Activated T-cell treated with anti-CD3 and anti-CD28 coated beads for 1 hour (primary cell): Measurements from ENCODE around the gene ASGR2.
"Not testable (repeated sequence)": the region's sequence is repeated elsewhere in the genome, so short reads cannot be mapped to it uniquely, and the experiment has no call there.

ENCODE experiments used
- DNase-seq: peaks from one replicate; pipeline ENCODE4 v3.0.0-alpha.2; 2020; ENCODE audit warnings: low read depth

ASGR2 gene, protein sequence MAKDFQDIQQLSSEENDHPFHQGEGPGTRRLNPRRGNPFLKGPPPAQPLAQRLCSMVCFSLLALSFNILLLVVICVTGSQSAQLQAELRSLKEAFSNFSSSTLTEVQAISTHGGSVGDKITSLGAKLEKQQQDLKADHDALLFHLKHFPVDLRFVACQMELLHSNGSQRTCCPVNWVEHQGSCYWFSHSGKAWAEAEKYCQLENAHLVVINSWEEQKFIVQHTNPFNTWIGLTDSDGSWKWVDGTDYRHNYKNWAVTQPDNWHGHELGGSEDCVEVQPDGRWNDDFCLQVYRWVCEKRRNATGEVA

DNA sequence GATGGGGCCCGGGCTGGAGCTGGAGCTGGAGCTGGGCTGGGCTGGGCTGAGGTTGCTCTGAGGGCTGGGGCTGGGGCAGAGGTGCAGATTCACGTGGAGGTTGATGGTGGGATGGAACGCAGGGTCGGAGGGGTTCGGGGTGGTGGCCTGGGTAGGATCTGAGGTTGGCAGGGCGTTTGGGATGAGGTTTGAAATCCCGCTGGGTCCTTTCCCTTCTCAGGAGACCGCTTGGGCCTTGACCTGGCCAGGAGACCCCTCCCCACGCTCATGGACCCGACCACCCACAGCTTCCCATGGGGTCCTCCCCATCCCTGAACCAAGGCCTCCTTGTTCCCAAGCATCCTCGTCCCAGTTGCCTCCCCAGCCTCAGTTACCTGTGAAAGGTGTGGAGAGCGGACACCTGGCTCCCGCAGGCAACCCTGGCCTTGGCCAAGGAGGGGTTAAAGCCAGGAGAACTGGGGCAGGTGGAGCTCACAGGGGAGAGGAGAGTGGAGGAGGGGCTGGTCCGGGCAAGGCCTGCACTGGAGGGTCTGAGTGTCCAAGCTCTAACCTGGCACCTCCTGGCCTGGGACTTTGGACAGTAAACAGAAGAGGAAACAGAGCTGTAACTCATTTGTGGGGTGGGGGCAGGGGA lies at the start of gene ASGR2:
ASGR2 (minus strand) TSS at position 582 of the 634 bp plus-strand sequence. CDS start 582 bp downstream, outside the sequence.
- DNase-seq = no peak

DNA sequence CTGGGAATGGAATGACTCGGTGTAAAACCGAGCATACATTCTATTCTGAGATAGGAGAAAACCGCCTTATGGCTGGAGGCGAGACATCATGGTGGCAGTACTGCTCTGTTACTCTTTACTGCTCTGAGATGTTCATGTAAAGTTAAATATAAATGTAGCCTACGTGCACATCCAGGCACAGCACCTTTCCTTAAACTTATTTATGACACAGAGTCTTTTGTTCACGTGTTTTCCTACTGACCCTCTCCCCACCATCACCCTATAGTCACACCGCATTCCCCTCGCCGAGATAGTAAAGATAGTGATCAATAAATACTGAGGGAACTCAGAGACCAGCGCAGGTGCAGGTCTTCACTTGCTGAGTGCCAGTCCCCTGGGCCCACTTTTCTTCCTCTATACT lies 44.9 kb upstream of the ASGR2 start:
- DNase-seq = not testable (repeated sequence)

DNA sequence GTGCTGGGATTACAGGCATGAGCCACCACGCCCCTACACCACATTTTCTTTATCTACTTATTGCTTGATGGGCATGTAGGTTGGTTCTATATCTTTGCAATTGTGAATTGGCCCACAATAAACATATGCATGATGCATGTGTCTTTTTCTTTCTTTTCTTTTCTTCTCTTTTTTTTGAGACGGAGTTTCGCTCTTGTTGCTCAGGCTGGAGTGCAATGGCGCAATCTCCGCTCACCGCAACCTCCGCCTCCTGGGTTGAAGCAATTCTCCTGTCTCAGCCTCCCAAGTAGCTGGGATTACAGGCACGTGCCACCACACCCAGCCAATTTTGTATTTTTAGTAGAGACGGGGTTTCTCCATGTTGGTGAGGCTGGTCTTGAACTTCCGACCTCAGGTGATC lies 43.8 kb upstream of the ASGR2 start:
- not testable (repeated sequence) for DNase-seq

DNA sequence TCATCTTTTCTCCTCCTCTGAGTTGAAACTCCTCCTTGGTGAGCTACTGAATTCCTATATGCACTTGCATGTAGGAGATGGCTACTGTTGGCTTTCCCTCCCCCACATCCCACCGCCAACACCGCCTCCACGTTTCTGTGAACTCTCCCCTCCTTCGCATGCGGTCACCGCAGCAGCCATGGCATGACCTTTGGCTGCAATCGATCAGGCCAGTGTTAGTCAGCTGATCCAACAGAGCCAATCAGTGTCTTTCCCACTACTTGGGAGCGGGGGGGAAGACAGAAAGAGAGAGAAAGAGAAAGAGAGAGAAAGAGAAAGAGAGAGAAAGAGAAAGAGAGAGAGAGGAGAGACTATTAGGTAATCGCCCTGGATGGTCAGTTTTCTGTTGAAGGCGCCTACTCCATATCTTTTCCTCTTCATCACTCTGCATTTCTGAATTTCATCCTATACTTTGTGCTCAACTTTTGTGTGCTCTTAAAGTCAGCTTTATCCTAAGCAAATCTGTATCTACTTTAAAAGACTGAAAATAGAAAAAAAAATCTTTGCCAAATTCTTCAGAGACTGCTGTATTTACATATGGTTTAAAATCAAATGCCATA lies 41.8 kb upstream of the ASGR2 start:
- no peak for DNase-seq

DNA sequence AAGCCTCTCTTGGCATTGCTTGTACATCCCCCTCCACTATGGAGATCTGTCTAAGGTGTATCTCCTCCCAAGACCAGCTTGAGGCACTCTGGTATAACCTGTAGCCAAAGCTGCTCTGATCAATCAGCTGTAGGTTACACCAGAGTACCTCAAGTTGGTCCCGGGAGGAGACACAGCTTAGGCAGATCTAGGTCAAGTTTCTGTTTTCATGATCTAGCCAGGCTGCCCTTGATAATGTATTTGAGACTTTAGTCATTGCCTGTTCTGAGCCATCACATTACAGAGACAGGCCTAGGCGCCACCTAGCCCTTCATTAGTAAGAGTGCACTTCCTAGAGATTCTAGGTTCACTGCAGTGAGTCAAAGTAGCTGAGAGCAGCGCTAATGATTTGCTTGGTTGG lies 33.1 kb upstream of the ASGR2 start:
- DNase-seq = no peak

DNA sequence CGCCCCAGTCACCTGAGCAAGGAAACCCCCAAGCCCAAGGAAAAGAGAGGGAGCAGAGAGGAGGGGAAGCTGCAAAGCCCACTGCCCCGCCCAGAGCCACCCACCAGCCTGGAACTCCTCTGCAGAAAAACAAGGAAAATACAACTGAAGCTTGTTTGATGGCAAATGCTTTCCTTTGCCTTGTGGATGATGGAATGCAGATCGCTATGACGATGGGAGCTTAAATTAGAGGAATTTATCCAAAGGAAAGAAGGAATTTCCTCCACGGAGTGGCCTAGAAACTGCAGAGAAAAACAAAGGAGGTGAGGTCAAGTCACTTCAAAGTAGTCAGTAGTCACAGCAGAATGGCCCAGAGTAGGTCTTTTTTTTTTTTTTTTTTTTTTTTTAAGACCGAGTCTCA lies 31.5 kb upstream of the ASGR2 start:
- DNase-seq = no peak

DNA sequence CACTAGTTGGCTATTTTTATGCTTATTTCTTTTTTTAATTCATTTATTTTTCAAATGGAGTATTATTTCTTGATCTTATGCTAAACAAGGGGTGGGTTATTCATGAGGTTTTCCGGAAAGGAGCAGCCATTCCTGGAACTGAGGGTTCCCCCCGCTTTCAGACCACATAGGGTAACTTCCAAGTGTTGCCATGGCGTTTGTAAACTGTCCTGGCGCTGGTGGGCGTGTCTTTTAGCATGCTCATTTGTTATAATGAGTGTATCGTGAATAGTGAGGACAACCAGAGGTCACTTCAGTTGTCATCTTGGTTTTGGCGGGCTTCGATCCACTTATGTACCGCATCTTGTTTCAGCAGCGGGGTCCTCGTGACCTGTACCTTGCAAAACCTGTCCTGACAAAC lies 29.6 kb upstream of the ASGR2 start:
- DNase-seq = no peak

DNA sequence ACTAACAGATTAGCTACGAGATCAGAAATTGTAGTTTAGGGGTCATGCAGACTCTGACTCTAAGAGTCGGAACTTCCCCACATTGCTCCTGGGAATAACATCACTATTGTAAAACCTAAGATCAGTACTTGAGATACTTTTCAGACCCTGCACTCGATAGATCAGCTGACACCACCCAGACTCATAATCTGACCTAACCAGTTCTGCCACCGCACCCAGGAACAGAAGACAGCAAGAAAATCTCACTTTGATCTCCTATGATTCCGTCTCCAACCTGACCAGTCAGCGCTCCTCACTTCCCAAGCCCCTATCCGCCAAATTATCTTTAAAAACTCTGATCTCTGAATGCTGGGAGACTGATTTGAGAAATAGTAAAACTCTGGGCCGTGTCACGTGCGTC lies 27.2 kb upstream of the ASGR2 start:
- no peak for DNase-seq

DNA sequence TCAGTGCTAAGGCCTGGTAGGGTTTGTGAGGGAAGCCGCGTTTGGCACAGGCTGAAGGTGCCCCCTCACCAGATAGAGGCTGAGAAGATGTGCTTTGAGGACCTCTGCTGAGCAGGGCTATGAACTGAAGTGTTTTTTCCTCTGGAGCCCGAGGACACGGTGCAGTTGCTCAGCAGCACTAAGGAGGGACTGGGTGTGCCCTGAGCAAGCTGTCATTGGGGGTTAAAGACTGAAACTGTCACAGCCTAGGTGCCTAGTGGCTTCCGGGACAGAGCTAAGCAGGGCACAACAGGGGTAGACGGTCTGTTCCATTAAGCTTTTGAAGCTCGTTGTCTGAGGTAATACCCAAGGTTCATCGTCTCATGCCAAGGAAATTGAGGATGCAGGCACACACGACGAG lies 24.8 kb upstream of the ASGR2 start:
- DNase-seq = no peak

DNA sequence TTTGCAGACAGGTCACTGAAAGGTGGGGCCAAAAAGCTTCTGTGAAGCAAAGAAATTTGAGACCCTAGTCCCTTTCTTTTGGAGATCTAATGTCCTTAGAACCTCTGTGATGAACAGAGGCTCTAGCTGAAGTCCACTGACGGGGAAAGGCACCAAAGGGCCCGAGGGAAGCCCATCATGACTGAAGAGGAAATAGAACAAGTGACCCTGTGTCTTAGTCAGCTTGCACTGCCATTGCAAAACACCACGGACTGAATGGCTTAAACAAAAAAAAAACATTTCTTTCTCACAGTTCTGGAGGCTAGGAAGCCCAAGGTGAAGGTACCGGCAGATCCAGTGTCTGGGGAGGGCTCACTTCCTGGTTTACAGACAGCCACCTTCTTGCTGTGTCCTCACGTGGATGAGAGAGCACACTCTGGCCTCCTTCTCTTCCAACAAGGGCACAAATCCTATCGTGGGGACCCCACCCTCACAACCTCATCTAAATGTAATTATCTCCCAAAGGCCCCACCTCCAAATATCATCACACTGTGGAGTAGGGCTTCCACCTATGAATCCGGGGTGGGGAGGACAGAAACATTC lies 24.3 kb upstream of the ASGR2 start:
- DNase-seq = no peak

DNA sequence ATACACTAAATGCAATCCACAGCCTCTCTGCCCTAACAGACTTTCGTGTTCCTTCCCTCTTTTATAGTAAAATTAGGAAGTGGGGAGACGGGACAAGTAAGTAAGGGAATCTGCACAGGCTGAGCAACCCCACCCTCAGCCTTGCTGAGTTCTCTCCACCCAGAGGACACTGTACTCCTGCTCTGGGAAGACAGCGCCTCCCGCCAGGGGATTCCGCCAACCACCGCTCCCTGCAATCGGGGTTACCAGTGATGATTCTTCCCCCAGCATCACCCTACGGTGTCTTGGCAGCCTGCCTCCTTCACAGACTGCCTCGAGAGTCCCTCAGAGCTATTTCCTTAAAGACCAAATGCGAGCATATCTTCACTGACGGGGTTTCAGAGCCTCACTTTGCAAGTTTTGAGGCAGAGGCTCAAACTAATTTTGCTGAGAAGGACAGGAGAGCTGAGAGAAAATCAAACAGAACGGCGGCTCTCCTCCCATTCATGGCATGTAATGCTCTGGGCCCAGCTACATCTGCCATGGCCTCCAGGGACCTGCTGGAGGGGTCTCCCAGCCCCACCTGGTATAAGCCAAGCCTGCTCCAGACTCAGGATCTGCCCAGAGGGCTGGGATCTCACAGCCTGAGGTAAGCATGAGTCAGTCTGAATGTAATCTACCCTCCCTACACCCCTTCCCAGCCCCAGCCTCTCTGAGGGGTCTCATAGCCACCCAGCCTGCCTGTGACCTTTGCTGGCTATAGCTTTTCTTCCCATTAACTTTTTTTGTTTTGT lies 22.7 kb upstream of the ASGR2 start:
- DNase-seq = no peak

DNA sequence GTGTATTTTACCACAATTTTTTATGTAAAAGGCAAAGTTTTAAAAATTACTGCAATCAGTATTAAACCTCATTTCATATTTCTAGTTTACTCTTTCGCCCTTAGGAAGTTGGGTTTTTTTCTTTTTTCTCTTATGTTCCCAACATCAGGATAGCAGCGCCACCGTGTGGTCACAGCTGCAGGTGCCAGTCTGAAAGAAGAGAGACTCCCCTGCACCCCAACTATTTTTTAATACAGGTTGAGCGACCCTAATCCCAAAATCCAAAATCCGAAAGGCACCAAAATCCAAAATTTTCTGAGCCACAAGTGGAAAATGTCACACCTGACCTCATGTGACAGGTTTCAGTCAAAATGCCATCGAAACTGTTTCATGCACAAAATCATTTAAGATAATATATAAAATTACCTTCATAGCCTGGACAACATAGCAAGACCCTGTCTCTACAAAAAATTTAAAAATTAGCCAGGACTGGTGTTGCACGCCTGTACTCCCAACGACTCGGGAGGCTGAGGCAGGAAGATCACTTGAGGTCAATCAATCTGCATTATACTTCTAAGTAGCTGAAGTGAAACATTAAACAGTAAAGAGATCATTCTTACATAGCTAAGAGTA lies 21.8 kb upstream of the ASGR2 start:
- DNase-seq = peak; percentile 82

DNA sequence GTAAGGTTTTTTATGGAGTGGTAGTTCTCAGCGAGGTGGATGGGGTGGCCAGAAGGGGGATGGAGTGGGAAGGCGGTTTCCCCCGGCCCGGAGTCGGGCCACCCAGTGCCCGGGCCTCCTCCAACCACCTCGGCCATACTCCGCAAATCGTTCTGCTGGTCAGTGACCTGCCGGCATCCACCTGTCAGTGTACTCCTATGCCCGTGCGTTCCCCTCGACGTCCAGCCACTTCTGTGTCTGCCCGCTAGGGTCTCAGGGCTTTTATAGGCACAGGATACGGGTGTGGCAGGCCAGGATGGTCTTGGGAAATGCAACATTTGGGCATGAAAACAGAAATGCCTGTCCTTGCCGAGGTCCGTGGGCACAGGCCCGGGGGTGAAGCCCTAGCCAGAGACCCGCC lies 19.3 kb upstream of the ASGR2 start:
- no peak for DNase-seq

DNA sequence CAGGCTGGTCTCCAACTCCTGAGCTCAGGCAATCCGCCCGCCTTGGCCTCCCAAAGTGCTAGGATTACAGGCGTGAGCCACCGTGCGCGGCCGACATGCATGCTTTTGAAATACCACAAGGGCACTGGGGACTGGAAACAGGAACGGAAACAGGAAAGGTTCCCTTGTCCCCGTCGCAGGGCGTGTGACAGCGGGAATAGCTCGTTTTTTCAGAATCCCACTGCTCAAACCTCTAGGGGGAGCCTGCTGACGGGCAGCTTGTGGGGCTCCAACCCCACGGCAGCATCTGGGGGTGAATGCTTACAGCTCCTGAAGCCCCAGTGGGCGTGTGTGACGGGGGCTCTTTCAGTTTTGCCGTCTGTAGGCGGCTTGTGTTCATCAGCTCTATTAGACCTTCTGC lies 18.8 kb upstream of the ASGR2 start:
- DNase-seq = peak; percentile 18

DNA sequence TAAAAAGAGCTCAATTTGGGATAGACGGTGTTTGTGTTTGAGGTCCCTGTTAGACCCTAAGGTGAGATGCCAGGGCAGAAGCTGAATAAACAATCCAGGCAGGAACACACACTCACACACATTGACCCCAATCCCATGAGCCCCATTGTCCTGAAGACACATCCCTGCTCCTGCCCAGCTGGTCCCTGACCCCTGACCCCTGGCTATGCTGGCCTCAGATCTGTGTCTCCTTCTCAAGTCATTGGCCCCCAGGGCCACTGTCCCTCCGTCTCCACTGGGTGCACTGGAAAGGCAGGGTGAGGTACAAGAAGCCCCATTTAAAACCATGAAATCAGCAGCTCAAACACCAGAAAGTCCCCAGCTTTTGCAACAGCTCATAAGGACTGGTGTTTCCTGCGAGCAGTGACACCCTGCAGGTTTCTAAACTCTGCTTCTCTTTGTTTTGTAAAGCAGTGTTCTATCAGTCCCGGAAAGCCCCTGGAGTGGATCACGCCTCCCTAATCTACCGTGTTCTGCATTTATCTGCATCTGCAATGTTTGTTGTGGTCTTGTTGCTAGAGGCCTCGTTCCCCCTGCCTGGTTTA lies 18.0 kb upstream of the ASGR2 start:
- DNase-seq = peak; percentile 19

DNA sequence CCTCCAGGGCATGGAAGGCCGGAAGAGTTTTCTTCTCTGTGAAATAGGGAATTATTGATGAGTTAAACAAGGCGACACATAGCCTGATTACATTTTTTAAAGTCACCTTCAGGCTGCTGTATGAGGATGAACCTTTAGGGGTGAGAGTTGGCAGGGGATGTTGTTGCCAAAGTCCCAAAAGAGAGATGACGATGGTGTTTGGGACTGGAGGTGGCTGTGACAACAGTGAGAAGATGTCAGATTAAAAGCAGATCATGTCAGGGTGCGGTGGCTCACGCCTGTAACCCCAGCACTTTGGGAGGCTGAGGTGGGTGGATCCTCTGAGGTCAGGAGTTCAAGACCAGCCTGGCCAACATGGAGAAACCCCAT lies 16.8 kb upstream of the ASGR2 start:
- DNase-seq = no peak

DNA sequence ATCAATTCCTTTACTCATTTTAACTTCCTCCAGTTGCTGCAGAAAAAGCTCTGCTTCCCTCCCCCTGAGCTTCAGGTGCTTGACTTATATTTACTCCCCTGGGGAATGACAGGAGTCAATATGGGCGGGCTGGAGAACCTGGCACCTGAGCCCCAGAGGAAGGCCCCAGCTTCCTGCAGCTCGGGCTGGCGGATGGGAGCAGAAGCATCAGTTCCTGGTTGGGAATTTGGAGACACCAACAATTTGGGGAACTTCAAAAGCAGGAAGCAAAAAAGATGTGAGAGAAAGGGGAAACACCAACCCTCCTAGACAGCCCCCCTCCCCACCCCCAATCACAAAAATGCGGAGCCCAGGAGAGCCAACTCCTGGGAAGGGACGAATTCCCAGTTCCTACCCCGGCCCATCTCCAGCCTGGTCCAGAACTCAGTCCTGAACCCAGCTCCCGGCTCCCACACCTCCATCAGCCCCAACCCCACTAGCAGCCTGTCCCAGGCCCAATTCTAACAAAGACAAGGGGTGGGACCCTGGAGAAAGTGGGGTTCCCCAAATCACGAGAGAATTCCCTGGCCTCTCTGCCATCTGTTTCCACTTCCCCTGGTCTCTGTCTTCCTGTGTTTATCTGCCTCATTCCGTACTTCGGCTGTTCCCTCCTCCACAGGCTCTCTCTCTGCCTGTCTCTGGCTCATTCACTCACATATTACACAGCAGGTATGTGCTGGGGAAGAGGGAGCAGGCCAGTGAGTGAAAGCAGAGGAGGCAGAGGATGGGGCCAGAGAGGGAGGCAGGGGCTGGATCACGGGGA lies 16.2 kb upstream of the ASGR2 start:
- no peak for DNase-seq

DNA sequence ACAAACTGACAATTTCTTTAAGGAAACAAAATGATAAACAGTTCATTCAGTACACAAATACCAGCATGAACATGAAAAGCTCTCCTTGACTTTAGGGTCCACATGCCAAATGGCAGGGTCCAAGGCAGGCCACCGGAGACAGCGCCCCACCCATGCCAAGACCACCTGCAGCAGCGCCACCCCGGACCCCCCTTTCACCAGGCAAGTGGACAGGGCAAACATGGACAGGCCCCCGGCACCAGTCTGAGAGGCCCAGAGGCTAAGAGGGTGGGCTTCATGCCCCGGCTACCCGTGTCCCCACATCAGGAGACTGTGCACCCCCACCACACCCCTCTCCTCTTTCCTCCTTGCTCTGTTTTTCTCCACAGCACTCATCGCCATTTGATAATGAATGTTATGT lies 14.7 kb upstream of the ASGR2 start:
- no peak for DNase-seq

DNA sequence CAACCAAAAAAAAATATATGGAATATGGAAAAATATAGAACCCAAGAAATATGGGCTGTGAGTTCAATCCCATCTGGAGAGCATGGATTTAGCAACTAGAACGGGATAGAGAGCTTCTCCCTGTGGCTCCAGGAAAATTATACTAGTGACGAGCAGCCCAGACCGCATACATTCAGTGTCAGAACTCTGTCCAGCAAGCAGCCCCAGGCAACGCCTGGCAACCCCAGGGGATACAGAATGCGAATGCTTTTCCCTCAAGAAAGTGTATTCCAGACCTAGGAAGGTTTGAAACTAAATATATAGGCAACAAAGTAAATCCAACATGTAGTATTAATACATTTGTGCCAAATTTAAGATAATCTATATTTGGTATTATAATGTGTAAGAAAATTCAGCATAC lies 13.5 kb upstream of the ASGR2 start:
- no peak for DNase-seq

DNA sequence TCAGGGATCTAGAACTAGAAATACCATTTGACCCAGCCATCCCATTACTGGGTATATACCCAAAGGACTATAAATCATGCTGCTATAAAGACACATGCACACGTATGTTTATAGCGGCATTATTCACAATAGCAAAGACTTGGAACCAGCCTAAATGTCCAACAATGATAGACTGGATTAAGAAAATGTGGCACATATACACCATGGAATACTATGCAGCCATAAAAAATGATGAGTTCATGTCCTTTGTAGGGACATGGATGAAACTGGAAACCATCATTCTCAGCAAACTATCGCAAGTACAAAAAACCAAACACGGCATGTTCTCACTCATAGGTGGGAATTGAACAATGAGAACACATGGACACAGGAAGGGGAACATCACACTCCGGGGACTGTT lies 12.9 kb upstream of the ASGR2 start:
- not testable (repeated sequence) for DNase-seq

DNA sequence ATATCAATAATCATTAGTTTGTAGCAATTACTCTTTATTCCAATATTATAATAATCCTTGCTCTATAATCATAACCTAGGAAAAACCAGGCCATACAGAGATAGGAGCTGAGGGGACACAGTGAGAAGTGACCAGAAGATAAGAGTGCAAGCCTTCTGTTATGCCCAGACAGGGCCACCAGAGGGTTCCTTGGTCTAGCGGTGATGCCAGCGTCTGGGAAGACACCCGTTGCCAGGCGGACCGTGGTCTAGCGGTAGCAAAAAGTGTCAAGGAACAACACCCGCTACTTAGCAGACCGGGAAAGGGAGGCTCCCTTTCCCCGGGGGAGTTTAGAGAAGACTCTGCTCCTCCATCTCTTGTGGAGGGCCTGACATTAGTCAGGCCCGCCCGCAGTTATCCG lies 11.8 kb upstream of the ASGR2 start:
- DNase-seq = not testable (repeated sequence)
